Ishikawa (cell line): ENCODE data around the gene SGCE.

Experiments
- CEBPB ChIP-seq: IDR thresholded peaks from 2 replicates; pipeline ENCODE4 v1.6.1; 2012
- CREB1 ChIP-seq: IDR thresholded peaks from 2 replicates; pipeline ENCODE4 v1.6.1; 2012; ENCODE audit warnings: low read depth
- EGR1 ChIP-seq: IDR thresholded peaks from 2 replicates; pipeline ENCODE4 v1.6.1; 2012
- EP300 ChIP-seq: IDR thresholded peaks from 2 replicates; pipeline ENCODE4 v1.6.1; 2012; ENCODE audit warnings: borderline replicate concordance
- FOXM1 ChIP-seq: IDR thresholded peaks from 2 replicates; pipeline ENCODE4 v1.6.1; 2012; ENCODE audit warnings: low read depth, borderline replicate concordance
- MAX ChIP-seq: IDR thresholded peaks from 2 replicates; pipeline ENCODE4 v1.6.1; 2012
- NFIC ChIP-seq: IDR thresholded peaks from 2 replicates; pipeline ENCODE4 v1.6.1; 2012
- RAD21 ChIP-seq: IDR thresholded peaks from 2 replicates; pipeline ENCODE4 v1.6.1; 2012; ENCODE audit warnings: low read depth
- REST ChIP-seq: IDR thresholded peaks from 2 replicates; pipeline ENCODE4 v1.6.1; 2012; ENCODE audit warnings: low read depth, mild to moderate bottlenecking
- TAF1 ChIP-seq: IDR thresholded peaks from 2 replicates; pipeline ENCODE4 v1.6.1; 2012; ENCODE audit warnings: low read depth, mild to moderate bottlenecking
- TCF12 ChIP-seq: IDR thresholded peaks from 2 replicates; pipeline ENCODE4 v1.6.1; 2012; ENCODE audit warnings: low read depth
- TEAD4 ChIP-seq: IDR thresholded peaks from 2 replicates; pipeline ENCODE4 v1.6.1; 2012
- USF1 ChIP-seq: IDR thresholded peaks from 2 replicates; pipeline ENCODE4 v1.6.1; 2012
- YY1 ChIP-seq: IDR thresholded peaks from 2 replicates; pipeline ENCODE4 v1.6.1; 2012; ENCODE audit warnings: low read depth
- ZBTB7A ChIP-seq: IDR thresholded peaks from 2 replicates; pipeline ENCODE4 v1.6.1; 2012; ENCODE audit warnings: low read depth

Gene SGCE

GRCh38 chr7:94620703-94621118 is 35.2 kb downstream of the SGCE start:
- no peak for TF ChIP-seq NFIC
- TF ChIP-seq TAF1: no peak
- TF ChIP-seq FOXM1: no peak
- no peak for TF ChIP-seq EP300

GRCh38 chr7:94618126-94618525 is 37.8 kb downstream of the SGCE start:
- TF ChIP-seq ZBTB7A (no peak), RAD21 (no peak), REST (no peak), CEBPB (no peak), YY1 (no peak), EP300 (no peak), TEAD4 (no peak), MAX (no peak), TCF12 (no peak), EGR1 (no peak), CREB1 (no peak), USF1 (no peak), NFIC (no peak), FOXM1 (no peak), TAF1 (no peak)

GRCh38 chr7:94616855-94617254 is 39.1 kb downstream of the SGCE start:
- TF ChIP-seq USF1: no peak
- TF ChIP-seq ZBTB7A: no peak
- TF ChIP-seq CREB1: no peak
- TF ChIP-seq TCF12: no peak
- no peak for TF ChIP-seq MAX
- no peak for TF ChIP-seq REST
- no peak for TF ChIP-seq CEBPB
- TF ChIP-seq TAF1: no peak

- no peak for TF ChIP-seq USF1
- TF ChIP-seq TEAD4: no peak
- TF ChIP-seq FOXM1: no peak
- TF ChIP-seq CREB1: no peak
- no peak for TF ChIP-seq MAX
- no peak for TF ChIP-seq YY1
- TF ChIP-seq RAD21: no peak
Observed at GRCh38 chr7:94615666-94616065, 40.3 kb downstream of the SGCE start.

- TF ChIP-seq EGR1 (no peak), TAF1 (no peak)
Observed at GRCh38 chr7:94612661-94613060, 43.3 kb downstream of the SGCE start.

- TF ChIP-seq REST (no peak), YY1 (no peak), TCF12 (no peak), TAF1 (no peak), FOXM1 (no peak), EGR1 (no peak), RAD21 (no peak), EP300 (no peak), USF1 (no peak), ZBTB7A (no peak), CREB1 (no peak), MAX (no peak), NFIC (no peak), TEAD4 (no peak), CEBPB (no peak)
Observed at GRCh38 chr7:94612253-94612652, 43.7 kb downstream of the SGCE start.
